ENCODE results near the gene PEX1.
"Not testable (repeated sequence)": the region's sequence is repeated elsewhere in the genome, so short reads cannot be mapped to it uniquely, and the experiment has no call there.

PEX1 gene

GRCh38 chr7:92504563-92504962 is 23.8 kb downstream of the PEX1 start:
- no peak for DNase-seq

GRCh38 chr7:92503767-92504166 is 24.6 kb downstream of the PEX1 start:
- DNase-seq: no peak

GRCh38 chr7:92498557-92498956 is 29.8 kb downstream of the PEX1 start:
- DNase-seq: no peak

- DNase-seq: no peak
Observed at GRCh38 chr7:92496876-92497275, 31.4 kb downstream of the PEX1 start.

GRCh38 chr7:92489634-92490033 is 38.7 kb downstream of the PEX1 start:
- no peak for DNase-seq

- no peak for DNase-seq
Observed at GRCh38 chr7:92487804-92488203, 40.5 kb downstream of the PEX1 start.

GRCh38 chr7:92485974-92486373 is 42.3 kb downstream of the PEX1 start:
- no peak for DNase-seq

- no peak for DNase-seq
Observed at GRCh38 chr7:92485267-92485892, 42.9 kb downstream of the PEX1 start.

- not testable (repeated sequence) for DNase-seq
Observed at GRCh38 chr7:92484226-92484625, 44.1 kb downstream of the PEX1 start.

GRCh38 chr7:92483624-92484023 is 44.7 kb downstream of the PEX1 start:
- not testable (repeated sequence) for DNase-seq

GRCh38 chr7:92479146-92479545 is 49.2 kb downstream of the PEX1 start:
- DNase-seq: not testable (repeated sequence)

- no peak for DNase-seq
Observed at GRCh38 chr7:92478711-92479110, 49.6 kb downstream of the PEX1 start.

GRCh38 chr7:92478095-92478494 is 50.2 kb downstream of the PEX1 start:
- DNase-seq: no peak

GRCh38 chr7:92477681-92478080 is 50.6 kb downstream of the PEX1 start, which contains the start of gene ERVW-1:
Gene ERVW-1, minus strand, starts transcription at chr7:92477946. Its CDS starts 7,565 bp downstream, at chr7:92470381.
- DNase-seq: not testable (repeated sequence)

GRCh38 chr7:92475851-92476590 is 52.3 kb downstream of the PEX1 start:
- not testable (repeated sequence) for DNase-seq

GRCh38 chr7:92475261-92475770 is 53.0 kb downstream of the PEX1 start:
- DNase-seq: not testable (repeated sequence)

GRCh38 chr7:92473989-92474388 is 54.3 kb downstream of the PEX1 start:
- not testable (repeated sequence) for DNase-seq

- not testable (repeated sequence) for DNase-seq
Observed at GRCh38 chr7:92468589-92468988, 59.7 kb downstream of the PEX1 start.

- no peak for DNase-seq
Observed at GRCh38 chr7:92466682-92467081, 61.6 kb downstream of the PEX1 start.

- no peak for DNase-seq
Observed at GRCh38 chr7:92464515-92464914, 63.8 kb downstream of the PEX1 start.

- no peak for DNase-seq
Observed at GRCh38 chr7:92462560-92462959, 65.8 kb downstream of the PEX1 start.

- no peak for DNase-seq
Observed at GRCh38 chr7:92461027-92462003, 67.0 kb downstream of the PEX1 start.

- no peak for DNase-seq
Observed at GRCh38 chr7:92460510-92460909, 67.8 kb downstream of the PEX1 start.

Measured in femur (tissue), 1 donor.